ENCODE data around the gene SPDEF. TPM values are rescaled to one million over a fixed set of nuclear protein-coding genes. Genes with fewer than 3 reads are reported as not detected.

The SPDEF gene
- total RNA-seq, 1 donor from 2014 or later: not detected

DNA sequence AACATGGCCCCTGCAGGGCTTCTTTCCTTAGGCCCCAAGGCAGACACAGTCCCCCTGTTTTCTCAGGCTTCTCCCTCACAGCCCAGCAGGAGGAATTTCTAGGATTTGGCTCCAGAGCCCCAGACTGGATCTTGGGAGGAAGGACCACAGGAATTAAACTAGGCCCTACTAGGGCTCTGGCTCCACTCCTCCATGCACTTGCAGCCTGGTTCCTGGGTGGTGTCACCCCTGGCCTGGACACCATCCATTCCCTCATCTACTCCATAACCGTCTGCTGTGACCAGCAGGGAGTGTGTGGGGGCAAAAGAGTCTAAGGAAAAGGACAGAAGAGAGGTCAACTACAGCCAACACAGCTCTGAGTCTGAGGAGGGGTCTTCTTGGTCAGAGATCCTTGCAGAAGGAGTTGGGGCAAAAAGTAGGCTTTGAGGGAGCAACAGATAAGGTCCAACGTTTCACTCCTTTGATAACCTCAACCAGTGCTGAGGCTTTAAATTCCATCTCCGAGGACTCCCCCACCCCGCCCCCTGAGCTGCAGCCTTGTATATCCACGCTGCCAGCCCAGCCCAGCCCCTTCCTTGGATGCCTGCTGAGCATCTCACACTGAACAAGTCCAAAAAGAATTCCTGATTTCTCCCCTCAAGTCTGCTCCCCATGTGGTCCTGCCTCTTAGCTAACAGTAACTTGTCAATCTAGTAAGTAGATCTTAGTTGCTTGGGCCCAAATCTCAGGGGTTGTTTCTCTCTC is 27.9 kb upstream of the SPDEF start:
- DNase-seq (ENCODE audit: low read depth, low spot score): no peak

DNA sequence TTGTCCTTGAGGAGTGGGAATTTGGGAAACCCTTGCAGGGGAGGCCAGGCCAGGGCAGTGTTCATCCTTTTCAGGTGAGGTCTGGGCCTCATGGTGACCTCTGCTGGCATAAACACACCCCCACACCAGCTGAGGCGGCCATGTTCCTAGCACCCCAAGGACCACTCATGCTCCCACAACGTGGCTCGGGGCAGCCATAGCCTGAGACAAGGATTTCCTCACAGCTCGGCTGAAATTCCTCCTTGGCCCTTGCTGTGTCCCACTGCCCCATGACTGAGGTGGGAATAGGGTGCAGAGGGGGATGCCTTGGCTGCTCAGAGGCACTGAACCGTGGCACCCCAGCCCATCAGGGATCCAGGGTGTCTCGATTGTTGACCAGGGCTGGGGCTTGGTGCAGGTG is 27.3 kb upstream of the SPDEF start:
- DNase-seq (ENCODE audit: low read depth, low spot score): no peak

DNA sequence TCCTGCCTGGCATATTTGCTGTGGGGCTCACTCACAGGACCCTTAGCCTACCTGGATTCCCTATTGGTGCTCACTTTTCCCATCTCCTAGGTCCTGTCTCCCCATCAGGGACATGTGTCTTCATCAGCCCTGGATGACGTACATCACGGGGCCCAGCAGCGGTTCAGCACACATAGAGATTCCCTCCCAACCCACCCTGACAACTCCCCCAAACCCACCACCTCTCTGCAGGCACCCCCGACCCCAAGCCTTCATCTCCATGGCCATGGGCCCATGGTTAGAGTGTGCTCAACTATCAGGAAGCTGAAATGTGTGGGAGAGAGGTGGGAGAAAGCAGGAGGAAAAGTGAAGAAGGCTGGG is 25.4 kb upstream of the SPDEF start:
- DNase-seq (ENCODE audit: low read depth, low spot score): no peak

DNA sequence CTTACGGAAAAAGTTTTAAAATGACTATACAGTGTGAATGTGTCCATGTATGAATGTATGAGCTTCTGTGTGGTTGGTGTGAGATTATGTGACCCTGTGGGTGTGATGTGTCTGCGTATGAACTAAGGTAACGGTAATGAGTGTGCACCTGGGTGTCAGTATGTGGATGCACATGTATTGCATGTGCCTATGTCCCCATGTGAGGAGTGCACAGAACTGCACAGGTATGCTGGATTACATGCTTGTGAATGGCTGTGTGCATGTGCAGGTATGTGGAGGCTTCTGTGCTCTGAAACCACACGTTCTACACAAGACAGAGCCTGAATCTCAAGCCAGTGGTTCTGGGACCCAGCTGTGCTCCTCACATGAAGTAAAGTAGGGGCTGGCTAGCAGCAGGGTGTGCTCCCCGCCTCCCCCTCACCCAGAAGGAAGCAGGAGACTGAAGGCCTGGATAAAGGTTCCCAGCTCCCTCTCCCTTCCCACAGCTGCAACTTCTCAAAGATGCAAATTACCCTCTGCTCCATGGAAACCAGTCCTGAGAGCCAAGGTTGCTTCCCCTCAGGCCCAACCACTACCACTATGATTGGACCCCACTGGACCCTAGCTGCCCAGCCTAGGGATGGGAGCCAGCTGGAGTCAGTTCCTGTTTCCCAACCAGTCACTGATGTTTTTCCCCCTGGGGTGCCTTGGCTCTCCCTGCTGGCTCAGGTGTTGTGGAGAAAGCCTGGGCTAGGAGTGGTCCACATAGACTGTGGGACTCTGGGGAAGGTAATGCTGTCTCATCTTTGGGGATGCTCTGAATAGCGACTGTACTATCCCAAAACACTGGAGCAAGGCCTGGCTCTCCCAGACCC is 24.8 kb upstream of the SPDEF start:
- no peak for DNase-seq (ENCODE audit: low read depth, low spot score)

DNA sequence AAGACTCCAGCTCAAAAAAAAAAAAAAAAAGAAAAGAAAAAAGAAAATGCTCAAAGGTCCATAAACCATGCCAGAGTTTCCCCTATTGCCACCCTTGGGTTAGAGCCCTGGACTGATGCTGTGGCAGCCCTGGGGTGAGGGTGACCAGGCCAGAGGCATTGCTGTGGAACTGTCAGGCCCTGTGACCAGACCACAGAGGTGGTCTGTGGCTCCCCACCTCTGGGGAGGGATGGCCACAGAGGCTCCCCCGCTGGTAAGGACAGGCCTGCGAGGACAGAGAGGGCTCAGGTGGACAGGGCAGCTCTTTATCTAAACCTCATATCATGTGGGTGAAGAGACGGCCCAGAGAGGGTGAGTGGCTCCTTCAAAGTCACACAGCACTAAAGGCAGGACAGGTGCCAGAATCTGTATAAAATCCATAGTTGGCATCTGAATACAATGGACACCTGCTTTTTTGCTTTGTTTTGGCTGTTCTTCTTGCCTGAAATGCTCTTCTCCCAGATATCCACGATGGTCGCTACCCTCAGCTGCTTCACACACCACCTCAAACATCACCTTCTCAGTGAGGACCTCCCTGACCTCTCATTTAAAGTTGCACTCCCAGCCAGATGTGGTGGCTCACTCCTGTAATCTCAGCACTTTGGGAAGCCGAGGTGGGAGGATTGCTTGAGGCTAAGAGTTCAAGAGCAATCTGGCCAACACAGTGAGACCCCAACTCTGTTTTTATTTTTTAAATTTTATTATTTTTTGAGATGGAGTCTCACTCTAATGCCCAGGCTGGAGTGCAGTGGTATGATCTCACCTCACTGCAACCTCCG is 22.5 kb upstream of the SPDEF start:
- DNase-seq (ENCODE audit: low read depth, low spot score): no peak

DNA sequence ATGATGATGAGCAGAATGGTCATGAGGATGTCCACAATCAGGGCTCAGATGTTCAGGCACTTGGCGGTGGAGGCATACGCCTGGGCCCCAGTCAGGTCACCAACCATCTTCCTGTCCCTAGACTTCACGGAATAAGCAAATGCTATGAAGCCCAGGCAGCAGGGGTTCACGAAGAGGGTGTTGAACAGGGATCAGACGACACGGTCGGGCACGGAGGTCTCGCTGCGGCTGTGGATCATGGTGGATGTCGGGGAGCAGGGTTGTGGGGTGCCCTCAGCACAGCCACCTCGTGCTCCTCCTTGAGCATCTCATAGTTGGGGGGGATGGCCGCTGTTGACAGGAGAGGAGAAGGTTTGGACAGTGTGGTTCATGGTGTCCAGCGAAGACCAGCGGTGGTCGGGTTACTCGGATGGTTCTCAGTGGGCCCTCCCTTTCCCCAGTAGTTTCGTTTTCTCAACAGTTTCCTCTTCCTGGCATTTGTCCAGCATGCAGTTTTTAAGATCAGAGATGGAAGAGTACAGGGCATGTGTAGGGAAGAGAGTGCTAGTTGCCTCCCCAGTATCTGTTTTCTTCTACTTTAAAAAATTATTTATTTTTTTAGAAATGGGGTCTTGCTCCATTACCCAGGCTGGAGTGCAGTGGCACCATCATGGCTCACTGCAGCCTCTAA is 20.3 kb upstream of the SPDEF start:
- no peak for DNase-seq (ENCODE audit: low read depth, low spot score)

DNA sequence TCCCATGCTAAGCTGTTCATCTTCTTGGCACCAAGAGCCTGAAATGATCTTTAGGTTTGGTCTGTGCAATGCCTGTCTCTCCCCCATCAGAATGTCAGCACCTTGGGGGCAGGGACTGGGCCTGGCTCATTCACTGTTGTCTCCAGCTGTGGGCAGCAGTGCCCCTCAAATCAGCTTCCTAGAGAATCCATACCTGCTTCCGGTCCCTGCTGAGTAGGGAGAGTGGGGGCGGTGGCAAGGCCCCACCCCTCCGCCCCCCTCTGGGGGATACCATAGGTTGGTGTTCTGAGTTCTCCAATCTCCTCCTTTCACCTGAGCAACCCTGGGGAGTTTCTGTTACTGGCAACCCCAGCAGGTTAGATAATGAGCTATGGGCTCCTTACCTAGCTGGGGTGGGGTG is 19.2 kb upstream of the SPDEF start:
- DNase-seq (ENCODE audit: low read depth, low spot score): no peak

DNA sequence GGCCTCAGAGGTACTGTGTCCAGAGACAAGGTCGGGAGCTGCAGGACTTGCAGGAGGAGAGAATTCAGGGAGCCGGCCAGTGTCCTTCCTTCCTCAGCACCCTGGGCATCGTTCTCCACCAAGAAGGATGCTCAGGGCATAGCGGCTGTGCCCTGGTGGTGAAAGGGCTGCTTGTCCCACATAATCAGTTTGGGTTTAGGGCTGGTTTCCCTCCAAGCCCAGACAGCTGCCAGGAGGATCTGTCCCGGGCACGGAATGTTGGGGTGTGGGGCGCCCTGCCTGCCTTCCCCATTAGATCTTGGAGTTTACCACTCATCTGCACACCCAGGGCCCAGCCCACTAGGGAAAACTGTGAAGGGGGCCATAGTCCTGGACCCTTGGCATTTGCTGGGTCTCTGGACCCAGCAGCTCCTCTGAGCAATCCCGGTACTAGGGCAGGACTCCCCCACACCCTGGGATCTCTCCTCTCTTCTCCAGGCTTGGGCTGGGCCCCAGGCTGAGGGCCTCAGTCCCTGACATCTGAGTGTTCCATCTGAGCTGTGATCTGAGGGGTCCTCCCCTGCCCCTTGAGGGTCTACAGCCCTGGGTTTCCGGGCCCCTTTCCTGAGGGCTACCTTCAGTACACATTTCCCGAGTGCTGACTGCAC is 18.6 kb upstream of the SPDEF start:
- no peak for DNase-seq (ENCODE audit: low read depth, low spot score)

DNA sequence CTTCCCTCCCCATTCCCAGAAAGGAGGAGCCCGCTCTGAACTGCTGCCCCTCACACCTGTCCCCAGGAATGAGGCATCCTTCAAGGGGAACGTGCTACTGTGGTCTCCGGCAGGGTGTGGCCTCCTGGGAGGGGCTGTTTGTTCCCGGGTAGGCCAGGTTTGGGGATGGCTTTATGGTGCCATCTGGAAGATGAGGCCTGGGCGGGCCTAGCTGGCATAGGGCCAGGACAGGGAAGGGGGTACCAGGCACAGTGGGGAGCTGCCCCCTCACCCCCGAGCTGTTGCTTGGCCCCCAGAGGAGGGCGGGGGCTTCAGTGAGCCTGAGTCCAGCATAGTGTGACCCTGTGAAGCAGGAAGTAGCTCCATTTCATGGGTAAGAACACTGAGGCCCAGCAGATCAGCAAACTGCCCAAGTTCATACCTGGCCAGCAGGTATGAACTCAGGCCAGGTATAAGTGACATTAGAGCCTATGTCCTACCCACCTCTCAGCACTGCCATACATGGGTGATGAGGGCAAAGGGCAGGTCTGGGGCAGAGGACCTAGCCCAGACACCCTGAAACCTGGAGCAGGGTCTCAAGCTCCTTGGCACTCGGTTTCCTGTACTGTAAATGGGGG is 17.5 kb upstream of the SPDEF start:
- DNase-seq (ENCODE audit: low read depth, low spot score): no peak

DNA sequence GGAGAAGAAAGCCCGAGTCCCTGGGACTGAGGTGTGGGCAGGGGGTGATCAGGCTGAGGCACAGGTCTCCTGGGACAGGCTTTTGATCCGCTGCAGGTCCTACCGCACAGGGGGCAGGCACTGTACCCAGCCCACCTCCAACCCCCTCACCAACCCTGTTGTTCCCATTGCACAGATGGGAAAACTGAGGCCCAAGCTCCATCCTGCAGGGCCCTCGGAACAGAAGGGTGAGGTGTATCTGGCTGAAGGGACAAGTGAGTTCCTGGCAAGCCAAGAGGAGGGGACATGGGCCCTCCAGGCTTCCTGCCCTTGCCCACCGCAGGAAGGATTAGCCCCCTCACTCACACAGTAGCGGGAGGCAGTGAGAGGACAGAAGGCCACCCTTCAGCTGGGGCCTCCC is 16.5 kb upstream of the SPDEF start:
- DNase-seq (ENCODE audit: low read depth, low spot score): no peak

DNA sequence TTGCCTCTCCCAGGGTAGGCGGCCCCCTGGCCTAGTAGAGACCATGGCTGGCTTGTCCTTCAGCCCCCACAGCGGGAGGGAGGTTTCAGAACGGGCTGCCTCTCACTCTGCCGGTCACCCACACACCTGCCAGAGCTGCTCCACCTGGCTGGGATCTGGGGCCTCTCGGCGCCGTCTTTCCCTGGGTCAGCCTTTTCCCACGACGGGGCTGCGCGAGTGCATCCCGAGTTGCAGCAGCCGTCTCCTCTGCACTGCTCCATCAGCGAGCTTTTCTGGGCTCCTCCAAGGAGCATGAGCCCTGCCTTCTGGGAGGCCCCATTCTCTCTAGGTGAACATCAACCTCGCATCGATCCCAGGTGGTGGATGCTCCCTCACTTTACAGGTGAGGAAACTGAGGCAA is 15.9 kb upstream of the SPDEF start:
- no peak for DNase-seq (ENCODE audit: low read depth, low spot score)

DNA sequence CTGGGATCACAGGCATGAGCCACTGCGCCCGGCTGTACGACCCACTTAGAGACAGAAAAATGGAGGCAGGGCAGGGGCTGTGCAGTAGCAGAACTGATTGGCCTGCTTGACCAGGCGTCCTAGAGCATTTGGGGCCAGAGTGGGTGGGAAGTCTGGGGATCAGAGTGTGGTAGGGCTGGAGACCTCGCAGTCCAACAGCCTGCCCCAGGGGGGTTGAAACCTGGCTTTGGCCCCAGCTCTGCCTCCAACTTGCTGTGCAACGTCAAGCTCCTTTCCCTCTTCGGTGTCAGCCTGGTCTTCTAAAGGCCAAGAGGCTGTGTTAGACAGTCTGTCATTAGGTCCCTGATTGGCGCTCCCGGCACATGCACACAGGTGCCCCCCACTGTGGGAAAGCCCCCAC is 15.3 kb upstream of the SPDEF start:
- no peak for DNase-seq (ENCODE audit: low read depth, low spot score)

DNA sequence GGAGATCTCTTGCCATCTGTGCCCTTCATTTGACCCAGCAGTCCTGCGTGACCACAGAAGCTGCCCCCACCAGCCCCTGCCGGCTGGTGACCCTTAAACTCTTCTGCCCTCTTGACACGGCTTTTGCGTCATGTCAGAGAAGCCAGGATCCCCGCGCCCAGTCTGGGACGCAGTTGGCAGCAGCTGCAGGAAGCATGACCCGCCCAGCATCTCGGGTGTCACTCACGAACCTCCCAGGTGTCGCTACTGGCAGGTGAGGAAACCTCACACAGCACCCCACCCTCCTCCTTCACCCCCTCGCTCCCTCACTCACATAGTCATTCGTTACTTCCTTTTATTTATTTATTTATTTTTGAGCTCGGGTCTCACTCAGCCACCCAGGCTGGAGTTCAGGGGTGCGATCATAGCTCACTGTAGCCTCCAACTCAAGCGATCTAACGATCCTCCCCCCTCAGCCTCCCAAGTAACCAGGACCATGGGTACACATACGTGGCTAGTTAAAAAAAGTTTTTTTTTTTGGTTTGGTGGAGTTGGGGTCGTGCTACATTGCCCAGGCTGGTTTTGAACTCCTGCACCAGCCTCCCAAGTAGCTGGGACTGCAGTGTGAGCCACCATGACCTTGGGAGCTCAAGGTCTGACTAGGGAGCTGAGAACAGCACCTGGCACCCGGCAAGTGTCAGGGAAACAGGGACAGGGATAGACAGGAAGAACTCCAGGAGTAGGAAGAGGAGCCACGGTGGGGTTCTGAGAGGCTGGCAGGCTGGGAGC is 14.1 kb upstream of the SPDEF start:
- no peak for DNase-seq (ENCODE audit: low read depth, low spot score)

DNA sequence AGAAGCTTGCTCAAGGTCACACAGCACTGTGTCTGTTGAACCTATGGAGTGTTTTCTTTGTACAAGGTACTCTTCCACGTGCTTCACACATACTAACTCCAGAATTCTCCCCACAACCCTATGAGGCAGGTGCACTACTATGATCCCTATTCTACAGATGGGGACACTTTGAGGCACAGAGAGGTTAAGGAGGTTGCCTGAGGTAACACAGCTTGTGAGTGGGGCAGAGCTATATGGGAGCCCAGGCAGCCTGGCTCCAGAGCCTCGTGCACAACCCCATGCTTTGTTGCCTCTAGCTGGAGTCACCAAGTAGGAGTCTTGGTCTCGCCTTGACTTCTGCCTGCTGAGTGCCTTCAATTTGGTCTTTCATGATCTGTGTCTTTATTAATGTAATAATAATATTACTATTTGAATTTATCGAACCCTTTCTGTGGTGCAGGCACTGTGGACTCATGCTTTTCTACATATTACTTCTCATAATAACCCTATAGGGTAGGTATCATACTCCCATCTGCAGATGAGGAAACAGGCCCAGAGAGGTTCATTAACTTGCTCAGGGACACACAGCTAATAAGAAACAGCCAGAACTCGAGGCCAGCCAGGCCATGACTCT is 13.3 kb upstream of the SPDEF start:
- DNase-seq (ENCODE audit: low read depth, low spot score): no peak

DNA sequence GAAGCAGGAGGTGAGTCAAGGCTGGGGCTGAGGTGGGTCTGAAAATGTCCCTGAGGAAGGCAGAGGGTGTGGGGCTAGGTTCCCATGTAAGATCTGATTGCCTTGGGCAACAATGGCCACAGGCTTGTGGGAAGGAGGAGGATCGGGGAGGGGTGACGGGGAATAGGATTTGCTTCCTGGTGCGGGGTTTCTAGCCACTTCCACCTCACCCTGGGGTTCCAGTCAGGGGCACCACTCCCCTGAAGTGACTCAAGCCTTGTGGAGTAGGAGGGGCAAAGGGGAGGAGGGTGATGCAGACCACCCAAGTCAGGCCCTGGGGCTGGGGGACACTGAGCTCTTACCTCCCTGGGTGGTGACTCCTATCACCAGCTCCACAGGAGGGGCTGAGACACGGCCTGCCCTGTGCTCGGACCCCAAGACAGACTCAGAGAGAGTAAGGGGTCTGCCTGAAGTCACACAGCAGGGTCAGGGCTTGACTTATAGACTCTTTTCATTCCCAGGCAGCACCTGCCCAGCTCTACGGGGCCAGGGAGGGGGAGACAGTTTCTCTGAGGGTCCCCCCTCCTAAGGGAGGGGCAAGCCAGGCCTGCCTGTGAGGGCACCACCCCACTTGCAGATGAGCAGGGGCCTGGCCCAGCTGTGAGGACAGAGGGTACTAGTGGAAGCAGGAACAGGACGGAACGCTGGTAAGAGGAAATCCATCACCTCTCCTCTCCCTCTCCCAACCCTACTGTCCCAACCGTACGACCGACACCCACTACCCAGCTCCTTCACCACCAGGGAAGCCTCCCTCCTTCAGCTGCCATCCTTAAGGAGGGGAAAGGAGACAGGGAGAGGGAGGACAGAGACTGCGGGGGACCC is 12.4 kb upstream of the SPDEF start:
- DNase-seq (ENCODE audit: low read depth, low spot score): no peak

DNA sequence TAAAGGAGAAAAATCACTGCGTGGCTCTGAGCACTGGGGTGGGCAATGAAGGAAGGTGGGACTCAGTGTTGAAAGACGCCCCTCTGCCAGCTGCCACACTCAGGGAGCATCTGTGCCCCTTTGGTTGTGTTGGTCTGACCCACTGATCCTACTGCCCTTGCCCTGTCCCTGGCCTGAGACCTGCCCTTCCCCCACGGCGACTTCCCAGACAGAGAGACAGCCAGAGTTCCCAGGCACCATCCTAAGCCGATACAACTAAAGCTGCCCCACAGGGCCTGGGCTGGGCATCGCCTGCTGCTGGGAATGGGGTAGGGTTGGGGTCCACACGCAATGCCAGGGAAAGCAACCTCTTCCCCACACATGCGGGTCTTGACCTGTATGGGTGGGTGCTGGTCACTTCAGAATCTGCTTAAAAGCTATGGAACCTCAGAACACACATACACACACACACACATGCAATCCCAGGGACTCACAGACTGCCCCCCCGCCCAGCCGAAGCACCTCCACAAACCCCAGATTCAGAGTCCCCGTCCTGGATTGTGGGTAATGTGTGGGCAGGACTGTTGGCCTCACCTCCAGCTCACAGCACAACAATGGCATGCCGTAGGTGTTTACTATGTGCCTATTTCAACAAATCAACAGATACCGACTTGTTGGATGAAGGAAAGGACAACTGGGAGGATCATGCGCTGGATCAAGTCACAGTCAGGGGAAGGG is 10.9 kb upstream of the SPDEF start:
- DNase-seq (ENCODE audit: low read depth, low spot score): no peak

DNA sequence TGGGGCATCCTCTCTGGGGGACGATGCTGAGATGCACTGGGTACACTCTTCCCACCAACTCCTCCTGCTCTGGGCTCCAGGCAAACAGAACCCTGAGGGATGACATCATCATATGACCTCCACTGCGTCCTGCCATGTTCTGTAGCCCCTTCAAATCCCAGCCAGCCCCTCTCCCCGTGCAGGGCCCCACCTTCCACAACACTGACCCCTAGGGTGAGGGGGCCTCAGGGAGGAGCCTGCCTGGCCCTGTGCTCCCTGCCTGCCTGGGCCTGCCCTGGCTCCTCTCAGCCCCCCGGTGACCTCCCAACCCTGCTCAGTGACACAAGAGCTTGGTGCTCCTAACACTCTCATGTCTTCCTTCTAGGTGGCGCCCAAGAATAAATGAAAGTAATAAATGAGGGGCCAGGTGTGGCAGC is 9.6 kb upstream of the SPDEF start:
- DNase-seq (ENCODE audit: low read depth, low spot score): no peak

DNA sequence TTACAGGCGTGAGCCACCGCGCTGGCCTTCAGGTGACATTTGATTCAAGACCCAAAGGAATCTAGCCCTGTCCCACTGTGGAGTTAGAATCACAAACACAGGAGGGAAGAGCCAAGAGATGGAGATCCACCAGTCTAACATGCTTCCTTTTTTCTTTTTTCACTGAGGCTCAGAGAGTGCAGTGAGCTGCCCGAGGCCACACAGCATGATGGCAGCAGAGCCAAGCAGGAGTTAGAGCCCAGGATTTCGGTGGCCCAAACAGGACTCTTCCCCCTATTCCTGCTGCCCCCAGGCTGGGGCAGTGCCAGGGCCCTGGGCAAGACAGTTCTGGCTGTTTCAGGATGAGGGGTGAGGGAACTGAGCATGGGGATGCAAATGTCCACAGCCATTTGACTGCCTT is 8.1 kb upstream of the SPDEF start:
- DNase-seq (ENCODE audit: low read depth, low spot score): no peak

All from pulmonary artery endothelial cell (primary cell).